ENCODE results near the gene CD1B.
"Not testable (repeated sequence)": the region's sequence is repeated elsewhere in the genome, so short reads cannot be mapped to it uniquely, and the experiment has no call there.

The CD1B gene

DNA sequence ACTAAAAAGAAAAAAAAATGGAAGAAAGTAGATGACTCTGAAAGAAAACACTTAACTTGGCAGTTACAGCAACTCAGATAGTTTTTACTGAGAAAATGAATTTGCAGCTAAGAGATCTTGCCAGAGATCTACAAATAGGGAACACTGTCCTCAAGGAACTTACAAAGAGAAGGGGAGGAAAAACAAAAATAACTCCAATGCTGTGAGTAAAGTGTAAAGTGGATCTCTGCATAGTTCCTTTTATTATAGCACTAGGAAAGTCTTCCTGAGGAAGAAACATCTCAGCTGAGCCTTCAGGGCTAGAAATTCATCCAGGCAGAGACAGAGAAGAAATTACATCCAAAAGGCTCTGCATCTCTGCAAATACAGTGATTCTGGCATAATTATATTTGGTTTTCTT, 3.9 kb downstream of the CD1B start:
- DNase-seq: no peak

GRCh38 chr1:158324395-158324794, 6.9 kb downstream of the CD1B start:
- no peak for DNase-seq

GRCh38 chr1:158323866-158324265, 7.5 kb downstream of the CD1B start:
- no peak for DNase-seq

DNA sequence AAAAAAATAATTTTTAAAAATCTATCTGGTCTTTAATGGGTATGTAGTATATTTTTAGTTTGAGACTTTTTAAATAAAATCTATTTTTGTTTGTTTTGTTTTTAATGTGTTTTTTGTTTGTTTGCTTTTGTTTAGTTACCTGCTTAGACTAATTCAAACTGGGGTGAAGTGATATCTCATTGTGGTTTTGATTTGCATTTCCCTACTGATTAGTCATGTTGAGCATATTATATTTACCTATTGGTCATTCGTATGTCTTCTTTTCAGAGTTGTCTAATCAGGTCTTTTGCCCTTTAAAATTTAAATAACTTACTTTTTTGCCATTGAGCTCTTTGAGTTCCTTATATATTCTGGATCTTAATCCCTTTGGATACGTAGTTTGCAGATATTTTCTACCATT, 20.3 kb downstream of the CD1B start:
- no peak for DNase-seq

GRCh38 chr1:158310623-158311022, 20.7 kb downstream of the CD1B start:
- no peak for DNase-seq

GRCh38 chr1:158295791-158296190, 35.5 kb downstream of the CD1B start:
- no peak for DNase-seq

DNA sequence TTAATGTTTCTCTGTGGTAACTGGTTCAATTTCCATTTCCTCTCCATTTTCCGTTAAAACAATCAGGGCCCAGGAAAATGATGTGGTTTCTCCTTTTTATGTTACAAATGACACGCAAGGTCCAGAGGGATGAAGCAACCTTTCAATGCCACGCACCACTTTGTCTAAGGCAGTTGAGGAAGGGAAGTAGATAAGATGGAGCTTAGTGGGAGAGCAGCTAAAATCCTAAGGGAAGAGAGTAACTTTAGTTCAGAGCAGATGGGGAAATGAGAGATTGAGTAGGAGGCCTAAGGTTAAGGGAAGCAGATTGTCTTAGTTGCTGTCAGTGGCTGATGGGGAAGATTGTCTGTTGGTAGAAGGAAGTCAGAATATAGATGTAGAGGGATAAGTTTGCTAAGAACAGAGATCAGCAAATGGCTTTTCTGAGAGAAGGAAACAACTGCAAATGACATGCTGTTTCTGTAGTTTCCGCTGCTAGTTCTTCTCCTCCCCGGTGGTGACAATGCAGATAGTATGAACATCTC, 40.9 kb downstream of the CD1B start:
- DNase-seq: no peak

DNA sequence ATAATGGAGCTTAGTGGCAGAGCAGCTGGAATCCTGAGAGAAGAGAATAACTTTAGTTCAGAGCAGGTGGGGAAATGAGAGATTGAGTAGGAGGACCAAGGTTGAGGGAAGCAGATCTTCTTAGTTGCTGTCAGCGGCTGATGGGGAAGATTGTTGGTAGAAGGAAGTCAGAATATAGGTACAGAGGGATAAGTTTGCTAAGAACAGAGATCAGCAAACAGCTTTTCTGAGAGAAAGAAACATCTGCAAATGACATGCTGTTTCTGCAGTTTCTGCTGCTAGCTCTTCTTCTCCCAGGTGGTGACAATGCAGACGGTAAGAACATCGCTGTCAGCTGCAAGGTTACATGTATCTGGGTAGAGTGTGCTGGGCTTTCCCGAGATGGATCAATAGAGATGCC, 41.5 kb downstream of the CD1B start, which contains the start of gene CD1C:
Gene CD1C (plus strand): TSS at position 113 of the 400 bp plus-strand sequence. CDS start 142 bp downstream, at position 255.
- DNase-seq: no peak

DNA sequence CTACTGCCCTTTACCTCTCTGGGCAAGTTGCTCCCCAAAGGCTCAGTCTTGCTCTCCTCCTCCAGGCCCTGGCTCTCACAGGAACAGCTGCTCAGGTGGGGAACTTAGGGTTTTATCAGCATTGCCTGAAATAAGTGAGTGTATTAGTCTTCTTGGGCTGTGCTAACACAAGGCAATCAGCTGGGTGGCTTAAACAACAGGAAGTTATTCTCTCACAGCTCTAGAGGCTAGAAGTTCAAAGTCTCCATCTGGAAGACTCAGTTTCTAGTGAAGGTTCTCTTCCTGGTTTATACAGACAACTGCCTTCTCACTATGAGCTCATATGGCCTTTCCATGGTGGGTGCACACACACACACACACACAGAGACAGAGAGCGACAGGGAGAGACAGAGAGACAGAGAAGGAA, 44.4 kb downstream of the CD1B start:
- DNase-seq: no peak

- DNase-seq: no peak
These were observed 44.8 kb downstream of the CD1B start for GRCh38 chr1:158286487-158286886.

DNA sequence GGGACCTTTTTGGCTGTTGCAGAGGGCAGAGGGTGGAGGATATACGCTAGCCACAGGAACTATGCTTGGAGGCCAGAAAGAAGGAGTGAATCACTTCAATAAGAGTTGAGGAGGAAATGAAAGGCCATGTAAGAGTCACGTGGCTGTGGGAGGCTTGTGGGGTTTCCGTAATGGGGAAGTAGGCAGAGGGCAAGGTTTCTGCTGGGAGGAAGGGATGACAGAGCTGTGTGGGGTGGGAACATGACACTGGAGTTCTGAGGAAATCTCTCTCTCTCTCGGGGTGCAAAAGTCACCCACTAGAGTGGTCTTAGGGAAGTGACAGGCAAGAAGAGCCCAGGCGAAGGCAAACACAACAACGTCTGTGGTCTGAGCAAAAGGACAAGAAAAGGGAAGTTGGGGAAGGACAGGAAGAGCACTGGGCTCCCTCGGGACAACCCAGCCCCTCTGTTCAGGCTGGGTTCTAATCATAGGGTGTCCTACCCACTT, 45.5 kb downstream of the CD1B start:
- peak; percentile 42 for DNase-seq

GRCh38 chr1:158283965-158284364, 47.4 kb downstream of the CD1B start:
- DNase-seq: no peak

DNA sequence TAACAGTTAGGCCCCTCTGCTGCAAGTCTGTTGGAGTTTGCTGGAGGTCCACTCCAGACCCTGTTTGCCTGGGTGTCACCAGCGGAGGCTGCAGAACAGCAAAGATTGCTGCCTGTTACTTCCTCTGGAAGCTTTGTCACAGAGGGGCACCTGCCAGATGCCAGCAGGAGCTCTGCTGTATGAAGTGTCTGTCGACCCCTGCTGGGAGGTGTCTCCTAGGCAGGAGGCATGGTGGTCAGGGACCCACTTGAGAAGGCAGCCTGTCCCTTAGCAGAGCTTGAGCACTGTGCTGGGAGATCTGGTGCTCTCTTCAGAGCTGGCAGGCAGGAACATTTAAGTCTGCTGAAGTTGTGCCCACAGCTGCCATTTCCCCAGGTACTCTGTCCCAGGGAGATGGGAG, 48.9 kb downstream of the CD1B start:
- DNase-seq: not testable (repeated sequence)

Data from CD4-positive, alpha-beta T cell treated with Interleukin-4 for 4 hours (primary cell).